ENCODE measurements around the gene TNRC18.

TNRC18 gene

GRCh38 chr7:5375925-5376324 is 47.7 kb downstream of the TNRC18 start:
- peaks cover 63% of the 10 kb centered on the region for H3K36me3 ChIP-seq (ENCODE audit: low read depth)
- DNase-seq (ENCODE audit: low spot score) = no peak
- H3K27ac ChIP-seq (ENCODE audit: poor library complexity, severe bottlenecking) = no peak overlapping the region
- H3K4me3 ChIP-seq (ENCODE audit: severe bottlenecking) = no peak overlapping the region
- H3K27me3 ChIP-seq (ENCODE audit: insufficient read depth, poor library complexity, severe bottlenecking) = no peaks in the 10 kb centered on the region
- no peaks in the 10 kb centered on the region for H3K4me1 ChIP-seq (ENCODE audit: insufficient read depth, poor library complexity, severe bottlenecking)
- no peaks in the 10 kb centered on the region for H3K9me3 ChIP-seq (ENCODE audit: severe bottlenecking)
- no peak for ATAC-seq (ENCODE audit: low read depth)
- no peak for TF ChIP-seq CTCF (IDR thresholded peaks at IDR 0.05; ENCODE audit: poor library complexity, severe bottlenecking)

GRCh38 chr7:5374464-5374863 is 49.2 kb downstream of the TNRC18 start:
- DNase-seq (ENCODE audit: low spot score) = no peak
- ATAC-seq (ENCODE audit: low read depth) = no peak
- no peaks in the 10 kb centered on the region for H3K4me1 ChIP-seq (ENCODE audit: insufficient read depth, poor library complexity, severe bottlenecking)
- peaks cover 73% of the 10 kb centered on the region for H3K36me3 ChIP-seq (ENCODE audit: low read depth)
- H3K27me3 ChIP-seq (ENCODE audit: insufficient read depth, poor library complexity, severe bottlenecking) = no peaks in the 10 kb centered on the region
- no peak for TF ChIP-seq CTCF (IDR thresholded peaks at IDR 0.05; ENCODE audit: poor library complexity, severe bottlenecking)
- H3K27ac ChIP-seq (ENCODE audit: poor library complexity, severe bottlenecking) = no peak overlapping the region
- no peaks in the 10 kb centered on the region for H3K9me3 ChIP-seq (ENCODE audit: severe bottlenecking)
- no peak overlapping the region for H3K4me3 ChIP-seq (ENCODE audit: severe bottlenecking)

DNA sequence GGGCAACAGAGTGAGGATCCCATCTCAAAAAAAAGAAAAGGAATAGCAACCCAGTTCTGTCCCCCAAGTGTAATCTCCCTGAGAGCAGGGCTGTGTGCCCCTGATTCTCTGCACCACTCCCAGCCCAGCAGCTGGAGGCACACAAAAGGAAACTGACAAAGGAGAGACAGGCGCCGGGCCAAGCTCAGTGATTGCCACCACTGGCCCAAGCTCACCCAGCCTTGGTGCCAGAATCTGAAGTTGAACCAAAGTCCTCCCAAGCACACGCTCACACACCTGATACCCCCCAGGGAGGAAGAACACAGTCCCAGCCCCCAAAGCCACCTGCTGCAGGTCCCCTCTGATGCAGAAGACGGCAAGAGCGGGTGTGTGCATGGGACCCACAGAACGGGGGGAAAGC is 50.3 kb downstream of the TNRC18 start:
- Histone ChIP-seq H3K4me1 (ENCODE audit: insufficient read depth, poor library complexity, severe bottlenecking) (no peaks in the 10 kb centered on the region), H3K36me3 (ENCODE audit: low read depth) (peaks cover 81% of the 10 kb centered on the region), H3K27me3 (ENCODE audit: insufficient read depth, poor library complexity, severe bottlenecking) (no peaks in the 10 kb centered on the region), H3K4me3 (ENCODE audit: severe bottlenecking) (no peak overlapping the region), H3K27ac (ENCODE audit: poor library complexity, severe bottlenecking) (no peak overlapping the region), H3K9me3 (ENCODE audit: severe bottlenecking) (no peaks in the 10 kb centered on the region)
- no peak for ATAC-seq (ENCODE audit: low read depth)
- TF ChIP-seq CTCF (IDR thresholded peaks at IDR 0.05; ENCODE audit: poor library complexity, severe bottlenecking) = no peak
- DNase-seq (ENCODE audit: low spot score) = no peak

GRCh38 chr7:5370454-5371353 is 52.9 kb downstream of the TNRC18 start:
- DNase-seq (ENCODE audit: low spot score) = no peak
- no peak for ATAC-seq (ENCODE audit: low read depth)
- Histone ChIP-seq H3K36me3 (ENCODE audit: low read depth) (peaks cover 76% of the 10 kb centered on the region), H3K27ac (ENCODE audit: poor library complexity, severe bottlenecking) (no peak overlapping the region), H3K4me1 (ENCODE audit: insufficient read depth, poor library complexity, severe bottlenecking) (no peaks in the 10 kb centered on the region), H3K27me3 (ENCODE audit: insufficient read depth, poor library complexity, severe bottlenecking) (no peaks in the 10 kb centered on the region), H3K9me3 (ENCODE audit: severe bottlenecking) (no peaks in the 10 kb centered on the region), H3K4me3 (ENCODE audit: severe bottlenecking) (no peak overlapping the region)
- no peak for TF ChIP-seq CTCF (IDR thresholded peaks at IDR 0.05; ENCODE audit: poor library complexity, severe bottlenecking)

GRCh38 chr7:5367661-5368060 is 56.0 kb downstream of the TNRC18 start:
- no peaks in the 10 kb centered on the region for H3K4me1 ChIP-seq (ENCODE audit: insufficient read depth, poor library complexity, severe bottlenecking)
- TF ChIP-seq CTCF (IDR thresholded peaks at IDR 0.05; ENCODE audit: poor library complexity, severe bottlenecking) = no peak

More at GRCh38 chr7:5367661-5368060, 56.0 kb downstream of the TNRC18 start:
- ATAC-seq (ENCODE audit: low read depth) (no peak), DNase-seq (ENCODE audit: low spot score) (no peak)
- no peaks in the 10 kb centered on the region for H3K27me3 ChIP-seq (ENCODE audit: insufficient read depth, poor library complexity, severe bottlenecking)
- H3K4me3 ChIP-seq (ENCODE audit: severe bottlenecking) = no peak overlapping the region
- no peak overlapping the region for H3K27ac ChIP-seq (ENCODE audit: poor library complexity, severe bottlenecking)
- H3K36me3 ChIP-seq (ENCODE audit: low read depth) = peaks cover 81% of the 10 kb centered on the region
- H3K9me3 ChIP-seq (ENCODE audit: severe bottlenecking) = no peaks in the 10 kb centered on the region

Data from RWPE2 (cell line).